Neural cell (in vitro differentiated cells): ENCODE data around the gene RASSF9. TPM values are rescaled to one million over a fixed set of nuclear protein-coding genes. Genes with fewer than 3 reads are reported as not detected.

Experiments used
- H2AFZ ChIP-seq: fragments of 200-600, 300-800 bp; sonication (generic), shearing (Covaris generic); 2 replicates; pipeline ENCODE4 v1.6.0; 2014; ENCODE audit warnings: low read depth, mild to moderate bottlenecking, antibody characterized with exemption, low read length, moderate library complexity
- H3F3A ChIP-seq: fragments of 200-600 bp; shearing (Covaris generic); 2 replicates; pipeline ENCODE4 v1.6.1; 2016; ENCODE audit warnings: mild to moderate bottlenecking, moderate library complexity, mixed read lengths, antibody characterized with exemption, low read length; ENCODE audit not compliant: insufficient read depth, poor library complexity, severe bottlenecking
- H3K27ac ChIP-seq: fragments of 200-600, 300-800 bp; sonication (generic), shearing (Covaris generic); 2 replicates; pipeline ENCODE4 v1.5.1; 2014; ENCODE audit warnings: mild to moderate bottlenecking, low read length, moderate library complexity
- H3K27me3 ChIP-seq: fragments of 300-800, 200-600 bp; sonication (generic), shearing (Covaris generic); 2 replicates; pipeline ENCODE4 v1.6.0; 2014; ENCODE audit warnings: mild to moderate bottlenecking, low read depth, low read length, moderate library complexity; ENCODE audit not compliant: insufficient read depth
- H3K36me3 ChIP-seq: fragments of 300-800, 200-600 bp; sonication (generic), shearing (Covaris generic); 2 replicates; pipeline ENCODE4 v1.5.1; 2014; ENCODE audit warnings: mild to moderate bottlenecking, antibody characterized with exemption, low read length, moderate library complexity; ENCODE audit not compliant: insufficient read depth
- H3K4me2 ChIP-seq: fragments of 300-800, 200-600 bp; sonication (generic), shearing (Covaris generic); 2 replicates; pipeline ENCODE4 v1.6.0; 2014; ENCODE audit warnings: mild to moderate bottlenecking, low read length
- H3K4me3 ChIP-seq: fragments of 300-800, 200-600 bp; sonication (generic), shearing (Covaris generic); 2 replicates; pipeline ENCODE4 v1.5.1; 2014; ENCODE audit warnings: mild to moderate bottlenecking, low read length, moderate library complexity
- H3K79me2 ChIP-seq: fragments of 200-600 bp; shearing (Covaris generic); replicated peaks from 2 replicates; pipeline ENCODE4 v1.6.0; 2014; ENCODE audit warnings: mild to moderate bottlenecking, low read length, moderate library complexity; ENCODE audit not compliant: insufficient read depth
- H3K9ac ChIP-seq: fragments of 300-800, 200-600 bp; sonication (generic), shearing (Covaris generic); 2 replicates; pipeline ENCODE4 v1.6.1; 2016; ENCODE audit warnings: mild to moderate bottlenecking, low read length, mixed read lengths
- H3K9me2 ChIP-seq: fragments of 200-600 bp; shearing (Covaris generic); 2 replicates; pipeline ENCODE4 v1.6.1; 2016; ENCODE audit warnings: mild to moderate bottlenecking, low read length, mixed read lengths; ENCODE audit not compliant: insufficient read depth
- H3K9me3 ChIP-seq: fragments of 200-600, 300-800 bp; sonication (generic), shearing (Covaris generic); 2 replicates; pipeline ENCODE4 v1.6.1; 2016; ENCODE audit warnings: mild to moderate bottlenecking, mixed run types, low read length, moderate library complexity, mixed read lengths
- H4K20me1 ChIP-seq: fragments of 200-600 bp; shearing (Covaris generic); 2 replicates; pipeline ENCODE4 v1.6.1; 2016; ENCODE audit warnings: mild to moderate bottlenecking, mixed run types; ENCODE audit not compliant: insufficient read depth
- EP300 ChIP-seq: fragments of 450-650 bp; conservative IDR thresholded peaks from 2 replicates; pipeline ENCODE4 v1.6.1; 2014; ENCODE audit warnings: antibody characterized with exemption, mild to moderate bottlenecking, moderate library complexity; ENCODE audit not compliant: poor library complexity, severe bottlenecking
- EZH2 ChIP-seq: fragments of 200-600, 300-800 bp; shearing (Covaris generic), sonication (generic); IDR thresholded peaks from 2 replicates; pipeline ENCODE4 v1.6.1; 2014; ENCODE audit warnings: antibody characterized with exemption, low read length, borderline replicate concordance, mild to moderate bottlenecking; ENCODE audit not compliant: insufficient read depth, poor library complexity, severe bottlenecking
- MXI1 ChIP-seq: fragments of 450-650 bp; conservative IDR thresholded peaks from 2 replicates; pipeline ENCODE4 v1.6.1; 2014; ENCODE audit warnings: antibody characterized with exemption, mild to moderate bottlenecking; ENCODE audit not compliant: poor library complexity, severe bottlenecking
- POLR2AphosphoS5 ChIP-seq: IDR thresholded peaks from 2 replicates; pipeline ENCODE4 v1.6.1; 2012
- RAD21 ChIP-seq: fragments of 450-650 bp; conservative IDR thresholded peaks from 2 replicates; pipeline ENCODE4 v1.6.1; 2014; ENCODE audit warnings: antibody characterized with exemption, mild to moderate bottlenecking, moderate library complexity
- REST ChIP-seq: IDR thresholded peaks from 2 replicates; pipeline ENCODE4 v1.6.1; 2012; ENCODE audit warnings: borderline replicate concordance
- SMC3 ChIP-seq: fragments of 450-650 bp; conservative IDR thresholded peaks from 2 replicates; pipeline ENCODE4 v1.6.1; 2014; ENCODE audit warnings: antibody characterized with exemption, mild to moderate bottlenecking, moderate library complexity; ENCODE audit not compliant: poor library complexity
- TAF1 ChIP-seq: IDR thresholded peaks from 2 replicates; pipeline ENCODE4 v1.6.1; 2012; ENCODE audit warnings: low read depth
- polyA plus RNA-seq: library from polyadenylated mRNA; depleted of rRNA; stranded (reverse); fragments of >200 nt; gene quantifications from 2 replicates; pipeline ENCODE4 v1.2.3, GENCODE V29; 2014
- TF ChIP-seq, protein P1 (sequence below): fragments of 450-650 bp; IDR thresholded peaks from 2 replicates; pipeline ENCODE4 v1.5.1; 2014; ENCODE audit warnings: antibody characterized with exemption, mild to moderate bottlenecking, moderate library complexity; ENCODE audit not compliant: poor library complexity, severe bottlenecking

Gene RASSF9
- polyA plus RNA-seq, 1 donor from 2014 or later = 0.04 TPM

DNA sequence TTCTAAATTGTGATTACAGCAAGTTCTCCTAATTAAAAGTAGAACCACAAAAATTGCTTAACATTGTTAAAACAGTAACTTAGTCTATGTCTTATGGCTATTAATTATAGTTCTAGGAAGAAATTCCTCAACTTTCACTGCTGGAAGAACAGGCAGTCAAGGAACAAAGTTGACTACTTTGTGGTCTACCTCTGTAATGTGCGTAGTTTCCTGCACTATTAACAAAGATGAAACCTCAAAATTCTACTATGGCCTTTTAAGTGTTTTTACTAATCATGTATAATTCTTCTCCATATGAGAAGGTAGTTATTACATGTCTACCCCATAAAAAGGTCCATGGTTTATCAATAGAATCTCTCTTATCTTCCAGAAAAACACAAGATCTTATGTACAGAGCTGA is 7.6 kb downstream of the RASSF9 start:
- no peak overlapping the region for H3K4me3 ChIP-seq
- H3K79me2 ChIP-seq = no peaks in the 10 kb centered on the region
- H3K9me2 ChIP-seq = no peaks in the 10 kb centered on the region
- TF ChIP-seq, protein P1, sequence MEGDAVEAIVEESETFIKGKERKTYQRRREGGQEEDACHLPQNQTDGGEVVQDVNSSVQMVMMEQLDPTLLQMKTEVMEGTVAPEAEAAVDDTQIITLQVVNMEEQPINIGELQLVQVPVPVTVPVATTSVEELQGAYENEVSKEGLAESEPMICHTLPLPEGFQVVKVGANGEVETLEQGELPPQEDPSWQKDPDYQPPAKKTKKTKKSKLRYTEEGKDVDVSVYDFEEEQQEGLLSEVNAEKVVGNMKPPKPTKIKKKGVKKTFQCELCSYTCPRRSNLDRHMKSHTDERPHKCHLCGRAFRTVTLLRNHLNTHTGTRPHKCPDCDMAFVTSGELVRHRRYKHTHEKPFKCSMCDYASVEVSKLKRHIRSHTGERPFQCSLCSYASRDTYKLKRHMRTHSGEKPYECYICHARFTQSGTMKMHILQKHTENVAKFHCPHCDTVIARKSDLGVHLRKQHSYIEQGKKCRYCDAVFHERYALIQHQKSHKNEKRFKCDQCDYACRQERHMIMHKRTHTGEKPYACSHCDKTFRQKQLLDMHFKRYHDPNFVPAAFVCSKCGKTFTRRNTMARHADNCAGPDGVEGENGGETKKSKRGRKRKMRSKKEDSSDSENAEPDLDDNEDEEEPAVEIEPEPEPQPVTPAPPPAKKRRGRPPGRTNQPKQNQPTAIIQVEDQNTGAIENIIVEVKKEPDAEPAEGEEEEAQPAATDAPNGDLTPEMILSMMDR = no peak
- TF ChIP-seq EP300 (no peak), MXI1 (no peak), RAD21 (no peak), REST (no peak), POLR2AphosphoS5 (no peak), EZH2 (no peak), TAF1 (no peak)
- no peaks in the 10 kb centered on the region for H4K20me1 ChIP-seq
- no peak overlapping the region for H3K27ac ChIP-seq
- H3K9ac ChIP-seq = no peak overlapping the region
- H2AFZ ChIP-seq = no peak overlapping the region
- H3K4me2 ChIP-seq = no peak overlapping the region
- no peaks in the 10 kb centered on the region for H3K27me3 ChIP-seq
- H3K36me3 ChIP-seq = no peaks in the 10 kb centered on the region
- H3K9me3 ChIP-seq = no peaks in the 10 kb centered on the region
- no peaks in the 10 kb centered on the region for H3F3A ChIP-seq

GRCh38 chr12:85825746-85826145 is 10.5 kb downstream of the RASSF9 start:
- TF ChIP-seq EZH2 = no peak
- TF ChIP-seq REST = no peak
- TF ChIP-seq EP300 = no peak
- TF ChIP-seq POLR2AphosphoS5 = no peak
- TF ChIP-seq TAF1 = no peak
- no peak for TF ChIP-seq MXI1
- no peak for TF ChIP-seq SMC3
- TF ChIP-seq, protein P1 = no peak
- TF ChIP-seq RAD21 = no peak
- H4K20me1 ChIP-seq = no peaks in the 10 kb centered on the region
- no peak overlapping the region for H3K4me3 ChIP-seq
- H3K27ac ChIP-seq = no peak overlapping the region
- H3K27me3 ChIP-seq = no peaks in the 10 kb centered on the region
- no peak overlapping the region for H3K4me2 ChIP-seq
- no peaks in the 10 kb centered on the region for H3K9me3 ChIP-seq
- no peaks in the 10 kb centered on the region for H3F3A ChIP-seq
- H3K79me2 ChIP-seq = no peaks in the 10 kb centered on the region
- no peak overlapping the region for H2AFZ ChIP-seq
- H3K9me2 ChIP-seq = no peaks in the 10 kb centered on the region
- no peaks in the 10 kb centered on the region for H3K36me3 ChIP-seq
- H3K9ac ChIP-seq = no peak overlapping the region
